GM10248 (cell line): Measurements from ENCODE around the gene MYBPC1.
"Not testable (repeated sequence)": the region's sequence is repeated elsewhere in the genome, so short reads cannot be mapped to it uniquely, and the experiment has no call there.

Source experiments
- CTCF ChIA-PET: fragments of 300-600 bp; sonication (Branson Sonifier 250); formaldehyde crosslinking; extraction: SDS; loops from one replicate; lab custom pipeline; 2021; ENCODE audit warnings: antibody characterized with exemption; lab: Yijun Ruan, JAX
- POLR2A ChIA-PET: fragments of 350-650 bp; sonication (Branson Sonifier 250); formaldehyde crosslinking; extraction: SDS; loops from one replicate; lab custom pipeline; 2020; ENCODE audit warnings: antibody characterized with exemption; lab: Yijun Ruan, JAX
- DNase-seq: peaks from one replicate; pipeline ENCODE4 v3.0.0; 2012; ENCODE audit errors: extremely low spot score
- CTCF ChIP-seq: IDR thresholded peaks from 2 replicates; pipeline ENCODE4 v1.5.1; 2012; ENCODE audit warnings: mild to moderate bottlenecking, low read depth; ENCODE audit errors: extremely low read depth, missing control alignments, control extremely low read depth

The MYBPC1 gene

GRCh38 chr12:101727098-101727497 lies 132.3 kb downstream of the MYBPC1 start:
- CTCF ChIA-PET = no interaction called here
- TF ChIP-seq CTCF = no peak
- POLR2A ChIA-PET = no interaction called here

DNA sequence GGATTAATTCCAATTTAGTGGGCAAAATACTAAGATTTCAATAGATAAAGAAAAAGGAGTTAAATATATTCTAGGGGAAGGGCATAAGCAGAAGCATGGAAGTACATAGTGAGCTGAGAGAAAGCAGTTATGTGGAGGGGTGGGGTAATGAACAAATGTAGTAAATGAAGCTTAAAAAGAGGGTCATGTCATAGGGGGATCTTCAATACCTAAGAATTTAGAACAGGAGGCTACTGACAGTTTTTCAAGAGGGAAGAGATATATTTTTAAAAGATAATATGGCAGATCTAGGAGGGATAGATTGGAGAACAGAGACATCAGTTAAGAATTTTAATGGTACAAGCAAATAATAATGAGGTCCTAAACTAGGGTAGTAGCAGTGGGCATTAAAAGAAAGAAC lies 135.1 kb downstream of the MYBPC1 start:
- DNase-seq = no peak
- ChIA-PET CTCF (no interaction called here), POLR2A (no interaction called here)
- no peak for TF ChIP-seq CTCF

More at GRCh38 chr12:101727098-101727497, 132.3 kb downstream of the MYBPC1 start:
- no peak for DNase-seq

DNA sequence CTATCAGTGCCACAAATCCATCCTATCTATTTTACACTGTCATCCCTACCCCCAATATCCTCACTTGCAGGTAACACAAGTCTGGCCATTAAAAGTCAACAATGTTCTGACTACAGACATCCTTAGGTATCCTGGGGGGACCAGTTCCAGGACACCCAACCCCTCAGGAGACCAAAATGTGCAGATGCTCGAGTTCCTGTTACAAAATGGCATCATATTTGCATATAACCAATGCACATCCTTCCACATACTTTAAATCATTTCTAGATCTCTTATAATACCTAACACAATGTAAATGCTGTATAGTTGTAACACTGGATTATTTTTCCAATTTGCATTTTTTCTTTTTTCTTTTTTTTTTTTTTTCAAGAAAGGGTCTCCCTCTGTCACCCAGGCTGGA lies 137.5 kb downstream of the MYBPC1 start:
- ChIA-PET CTCF (no interaction called here), POLR2A (no interaction called here)
- no peak for TF ChIP-seq CTCF
- DNase-seq = no peak

DNA sequence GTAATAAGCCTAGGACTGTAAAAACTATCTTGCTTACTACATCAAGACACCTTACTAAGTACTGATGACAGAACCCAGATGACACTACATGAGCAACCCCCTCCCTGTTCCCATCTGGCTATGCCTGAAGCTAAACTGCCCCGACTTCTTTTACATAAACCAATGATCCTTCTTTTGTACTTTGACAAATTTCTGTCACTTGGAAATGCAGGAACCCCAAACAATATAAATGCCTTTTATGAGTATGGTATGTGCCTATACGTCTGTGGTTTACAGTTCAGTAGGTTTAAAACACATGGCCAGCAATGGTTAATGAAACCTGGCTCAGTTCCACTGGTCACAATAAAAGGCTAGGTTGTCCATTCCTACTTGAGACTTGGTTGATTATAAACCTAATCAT lies 138.4 kb downstream of the MYBPC1 start:
- no peak for TF ChIP-seq CTCF
- no peak for DNase-seq
- POLR2A ChIA-PET = no interaction called here
- CTCF ChIA-PET = interaction anchor here (0.8 to 1.3 kb wide), 3 partner anchors 9 to 14 kb away, joined by 3 to 5 read pairs (median 3); no protein-coding TSS in a partner anchor

- CTCF ChIA-PET, POLR2A ChIA-PET, DNase-seq: not testable (repeated sequence)
Measured at GRCh38 chr12:101734482-101734881, 139.7 kb downstream of the MYBPC1 start.
